Karpas-422 (cell line): ENCODE results near the gene GPX4. TPM values are rescaled to one million over a fixed set of nuclear protein-coding genes. Genes with fewer than 3 reads are reported as not detected.

Experiments
- DNase-seq: peaks from one replicate; pipeline ENCODE4 v3.0.0-alpha.2; 2015
- H2AFZ ChIP-seq: fragments of 200-600 bp; sonication (generic); 2 replicates; pipeline ENCODE4 v1.6.1; 2014; ENCODE audit warnings: antibody characterized with exemption, low read length, mixed read lengths
- H3K27ac ChIP-seq: fragments of 200-600 bp; sonication (generic); 2 replicates; pipeline ENCODE4 v1.5.1; 2014; ENCODE audit warnings: mild to moderate bottlenecking, low read length, moderate library complexity
- H3K27me3 ChIP-seq: fragments of 200-600 bp; sonication (generic); 2 replicates; pipeline ENCODE4 v1.6.1; 2014; ENCODE audit warnings: low read length, mixed read lengths
- H3K36me3 ChIP-seq: fragments of 200-600 bp; sonication (generic); 2 replicates; pipeline ENCODE4 v1.6.1; 2014; ENCODE audit warnings: low read length, mixed read lengths; ENCODE audit not compliant: insufficient read depth
- H3K4me1 ChIP-seq: fragments of 200-600 bp; sonication (generic); 2 replicates; pipeline ENCODE4 v1.6.1; 2014; ENCODE audit warnings: mild to moderate bottlenecking, low read length, mixed read lengths
- H3K4me2 ChIP-seq: fragments of 200-600 bp; sonication (generic); 2 replicates; pipeline ENCODE4 v1.6.1; 2014; ENCODE audit warnings: low read length, low read depth, mild to moderate bottlenecking; ENCODE audit not compliant: poor library complexity, severe bottlenecking
- H3K4me3 ChIP-seq: fragments of 200-600 bp; sonication (generic); 2 replicates; pipeline ENCODE4 v1.5.1; 2014; ENCODE audit warnings: mild to moderate bottlenecking, antibody characterized with exemption, low read length, mixed read lengths
- H3K79me2 ChIP-seq: fragments of 200-600 bp; sonication (generic); 2 replicates; pipeline ENCODE4 v1.6.1; 2014; ENCODE audit warnings: mild to moderate bottlenecking, low read length, mixed read lengths
- H3K9ac ChIP-seq: fragments of 200-600 bp; sonication (generic); 2 replicates; pipeline ENCODE4 v1.6.0; 2014; ENCODE audit warnings: low read length
- H3K9me2 ChIP-seq: fragments of 200-600 bp; sonication (generic), shearing (Covaris generic); replicated peaks from 2 replicates; pipeline ENCODE4 v1.6.0; 2014; ENCODE audit warnings: mild to moderate bottlenecking, low read length, moderate library complexity; ENCODE audit not compliant: insufficient read depth
- H3K9me3 ChIP-seq: fragments of 300-700, 200-600 bp; sonication (generic); 2 replicates; pipeline ENCODE4 v1.6.1; 2014; ENCODE audit warnings: low read length, mixed read lengths
- H4K20me1 ChIP-seq: fragments of 200-600 bp; sonication (generic); 2 replicates; pipeline ENCODE4 v1.6.1; 2014; ENCODE audit warnings: mild to moderate bottlenecking, antibody characterized with exemption, low read length, low read depth; ENCODE audit not compliant: insufficient read depth
- total RNA-seq: library from RNA; depleted of rRNA; stranded (reverse); fragments of >200 nt; shearing (Covaris generic); gene quantifications from 2 replicates; pipeline ENCODE4 v1.2.3, GENCODE V29; 2014; ENCODE audit warnings: low replicate concordance

The GPX4 gene
- total RNA-seq, 1 experiment from 2014 or later = 286 TPM

- DNase-seq = no peak
- no peak overlapping the region for H3K4me2 ChIP-seq
- H3K9me3 ChIP-seq = no peaks in the 10 kb centered on the region
- no peaks in the 10 kb centered on the region for H3K9me2 ChIP-seq
- no peaks in the 10 kb centered on the region for H3K36me3 ChIP-seq
- H3K79me2 ChIP-seq = peaks cover 14% of the 10 kb centered on the region
- no peak overlapping the region for H3K9ac ChIP-seq
- H3K27ac ChIP-seq = no peak overlapping the region
- H3K27me3 ChIP-seq = no peaks in the 10 kb centered on the region
- no peak overlapping the region for H2AFZ ChIP-seq
- H3K4me1 ChIP-seq = peaks cover 25% of the 10 kb centered on the region
- no peak overlapping the region for H3K4me3 ChIP-seq
- H4K20me1 ChIP-seq = peaks cover 5% of the 10 kb centered on the region; the same call in 1 of the 2 replicates
These were observed 2.5 kb upstream of the GPX4 start for GRCh38 chr19:1101337-1101698.

- no peaks in the 10 kb centered on the region for H3K9me3 ChIP-seq
These were observed 1.2 kb upstream of the GPX4 start for GRCh38 chr19:1102407-1103131.

GRCh38 chr19:1103132-1103707, 574 bp upstream of the GPX4 start:
- no peaks in the 10 kb centered on the region for H3K9me2 ChIP-seq
- H3K9me3 ChIP-seq = no peaks in the 10 kb centered on the region
- peak overlapping the region; percentile 71 for H3K9ac ChIP-seq
- peaks cover 5% of the 10 kb centered on the region; the same call in 1 of the 2 replicates for H4K20me1 ChIP-seq
- DNase-seq = no peak
- H3K4me3 ChIP-seq = peak overlapping the region; percentile 58
- no peaks in the 10 kb centered on the region for H3K36me3 ChIP-seq
- no peaks in the 10 kb centered on the region for H3K27me3 ChIP-seq
- peaks cover 43% of the 10 kb centered on the region for H3K4me1 ChIP-seq
- H3K27ac ChIP-seq = no peak overlapping the region
- H3K4me2 ChIP-seq = peak overlapping the region; percentile 76
- H2AFZ ChIP-seq = peak overlapping the region; percentile 77; the same call in 1 of the 2 replicates
- peaks cover 14% of the 10 kb centered on the region for H3K79me2 ChIP-seq

More at GRCh38 chr19:1102407-1103131, 1.2 kb upstream of the GPX4 start:
- H3K27ac ChIP-seq = no peak overlapping the region
- peaks cover 14% of the 10 kb centered on the region for H3K79me2 ChIP-seq
- no peak overlapping the region for H3K4me3 ChIP-seq
- H3K9ac ChIP-seq = peak overlapping the region; percentile 71; the same call in 1 of the 2 replicates
- H4K20me1 ChIP-seq = peaks cover 5% of the 10 kb centered on the region; the same call in 1 of the 2 replicates
- no peak overlapping the region for H2AFZ ChIP-seq
- DNase-seq = no peak
- H3K4me1 ChIP-seq = peaks cover 38% of the 10 kb centered on the region
- H3K4me2 ChIP-seq = no peak overlapping the region
- no peaks in the 10 kb centered on the region for H3K27me3 ChIP-seq
- no peaks in the 10 kb centered on the region for H3K36me3 ChIP-seq
- H3K9me2 ChIP-seq = no peaks in the 10 kb centered on the region

GRCh38 chr19:1104311-1105007, 665 bp downstream of the GPX4 start:
- Histone ChIP-seq H2AFZ (no peak overlapping the region), H3K36me3 (no peaks in the 10 kb centered on the region), H3K9ac (peak overlapping the region; percentile 98), H3K27ac (peak overlapping the region; percentile 77), H3K4me3 (peak overlapping the region; percentile 95), H4K20me1 (peaks cover 5% of the 10 kb centered on the region; the same call in 1 of the 2 replicates), H3K9me2 (no peaks in the 10 kb centered on the region), H3K79me2 (peaks cover 14% of the 10 kb centered on the region), H3K4me2 (peak overlapping the region; percentile 91), H3K4me1 (peaks cover 43% of the 10 kb centered on the region), H3K27me3 (no peaks in the 10 kb centered on the region), H3K9me3 (no peaks in the 10 kb centered on the region)
- peak; percentile 90 for DNase-seq

GRCh38 chr19:1105008-1105872, 1.4 kb downstream of the GPX4 start:
- Histone ChIP-seq H3K27me3 (no peaks in the 10 kb centered on the region), H3K9me3 (no peaks in the 10 kb centered on the region), H3K4me2 (peak overlapping the region; percentile 91), H3K27ac (peak overlapping the region; percentile 77), H2AFZ (no peak overlapping the region), H3K9me2 (no peaks in the 10 kb centered on the region), H3K4me3 (peak overlapping the region; percentile 95), H4K20me1 (peaks cover 5% of the 10 kb centered on the region; the same call in 1 of the 2 replicates), H3K4me1 (peaks cover 43% of the 10 kb centered on the region), H3K9ac (peak overlapping the region; percentile 98), H3K36me3 (no peaks in the 10 kb centered on the region), H3K79me2 (peaks cover 14% of the 10 kb centered on the region)
- DNase-seq = no peak

GRCh38 chr19:1105873-1106840, 2.4 kb downstream of the GPX4 start:
- Histone ChIP-seq H3K9me3 (no peaks in the 10 kb centered on the region), H3K9ac (peak overlapping the region; percentile 98), H4K20me1 (peaks cover 5% of the 10 kb centered on the region; the same call in 1 of the 2 replicates), H3K4me2 (peak overlapping the region; percentile 91), H3K4me1 (peaks cover 43% of the 10 kb centered on the region), H3K36me3 (no peaks in the 10 kb centered on the region), H3K27me3 (no peaks in the 10 kb centered on the region), H3K4me3 (peak overlapping the region; percentile 95; the same call in 1 of the 2 replicates), H3K79me2 (peaks cover 14% of the 10 kb centered on the region), H2AFZ (no peak overlapping the region), H3K9me2 (no peaks in the 10 kb centered on the region), H3K27ac (peak overlapping the region; percentile 71)
- DNase-seq = no peak
